ENCODE data around the gene CDH13. TPM values are rescaled to one million over a fixed set of nuclear protein-coding genes. Genes with fewer than 3 reads are reported as not detected.

CDH13 gene
- total and polyA plus RNA-seq, 10 of the 15 experiments (the other 5 are each of a cell fraction or from before 2014, with no cell fraction given) = under 0.01 to 0.05 TPM; not detected in 8

DNA sequence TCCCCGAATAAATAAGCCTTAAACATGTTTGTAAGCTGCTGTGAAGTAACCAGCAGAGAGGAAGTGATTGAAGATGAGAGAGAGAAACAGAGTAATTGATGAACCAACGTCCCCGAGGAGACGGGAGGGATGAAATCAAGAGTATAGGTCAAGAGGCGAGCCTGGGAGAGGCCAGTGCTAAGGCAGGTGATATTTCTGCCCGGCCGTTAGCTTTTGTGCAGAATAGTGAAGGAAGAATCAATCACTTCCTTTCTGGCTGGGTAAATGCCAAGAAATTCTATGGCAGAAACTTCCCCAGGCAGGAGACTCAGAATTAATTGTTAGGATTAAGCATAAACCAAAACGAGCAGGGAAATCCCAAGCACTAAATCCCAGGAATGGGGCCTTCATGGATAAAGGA, 273.8 kb downstream of the CDH13 start (continued):
- no peak for TF ChIP-seq STAT1 (conservative IDR thresholded peaks at IDR 0.05)
- TF ChIP-seq, protein P1, sequence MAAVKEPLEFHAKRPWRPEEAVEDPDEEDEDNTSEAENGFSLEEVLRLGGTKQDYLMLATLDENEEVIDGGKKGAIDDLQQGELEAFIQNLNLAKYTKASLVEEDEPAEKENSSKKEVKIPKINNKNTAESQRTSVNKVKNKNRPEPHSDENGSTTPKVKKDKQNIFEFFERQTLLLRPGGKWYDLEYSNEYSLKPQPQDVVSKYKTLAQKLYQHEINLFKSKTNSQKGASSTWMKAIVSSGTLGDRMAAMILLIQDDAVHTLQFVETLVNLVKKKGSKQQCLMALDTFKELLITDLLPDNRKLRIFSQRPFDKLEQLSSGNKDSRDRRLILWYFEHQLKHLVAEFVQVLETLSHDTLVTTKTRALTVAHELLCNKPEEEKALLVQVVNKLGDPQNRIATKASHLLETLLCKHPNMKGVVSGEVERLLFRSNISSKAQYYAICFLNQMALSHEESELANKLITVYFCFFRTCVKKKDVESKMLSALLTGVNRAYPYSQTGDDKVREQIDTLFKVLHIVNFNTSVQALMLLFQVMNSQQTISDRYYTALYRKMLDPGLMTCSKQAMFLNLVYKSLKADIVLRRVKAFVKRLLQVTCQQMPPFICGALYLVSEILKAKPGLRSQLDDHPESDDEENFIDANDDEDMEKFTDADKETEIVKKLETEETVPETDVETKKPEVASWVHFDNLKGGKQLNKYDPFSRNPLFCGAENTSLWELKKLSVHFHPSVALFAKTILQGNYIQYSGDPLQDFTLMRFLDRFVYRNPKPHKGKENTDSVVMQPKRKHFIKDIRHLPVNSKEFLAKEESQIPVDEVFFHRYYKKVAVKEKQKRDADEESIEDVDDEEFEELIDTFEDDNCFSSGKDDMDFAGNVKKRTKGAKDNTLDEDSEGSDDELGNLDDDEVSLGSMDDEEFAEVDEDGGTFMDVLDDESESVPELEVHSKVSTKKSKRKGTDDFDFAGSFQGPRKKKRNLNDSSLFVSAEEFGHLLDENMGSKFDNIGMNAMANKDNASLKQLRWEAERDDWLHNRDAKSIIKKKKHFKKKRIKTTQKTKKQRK (IDR thresholded peaks at IDR 0.05; ENCODE audit: low read depth, low read length) = no peak

DNA sequence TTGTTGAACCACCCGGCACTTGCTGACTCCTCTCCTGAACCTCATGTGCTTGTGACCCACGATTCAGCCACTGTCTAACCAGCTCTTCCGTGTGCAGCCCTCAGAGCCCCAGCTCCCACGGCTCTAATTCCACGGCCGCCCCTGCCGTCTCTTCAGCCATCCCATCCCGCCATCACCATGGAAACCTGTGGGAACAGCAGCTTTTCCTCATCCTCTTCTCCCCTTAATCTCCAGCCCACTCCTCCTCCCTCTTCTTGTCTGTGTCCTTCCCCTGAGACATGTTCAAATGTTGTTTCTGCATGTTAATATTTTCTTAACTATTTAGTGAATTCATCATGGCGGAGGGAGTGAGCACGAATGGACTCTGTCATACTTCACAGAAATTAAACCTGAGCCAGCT, 285.2 kb downstream of the CDH13 start:
- intact Hi-C loops (cut with micrococcal nuclease; ENCODE audit: unreplicated experiment) = no loop called here
- no peaks in the 10 kb centered on the region for H4K20me1 ChIP-seq (ENCODE audit: control insufficient read depth, insufficient read depth)
- no peak overlapping the region for H3K4me2 ChIP-seq (ENCODE audit: control insufficient read depth, insufficient read depth)
- SMC1A ChIA-PET (ENCODE audit: uncharacterized antibody, unreplicated experiment) = no interaction called here
- 61% methylated on average over 10 of the region's 10 CpGs for WGBS (ENCODE audit: insufficient coverage, insufficient replicate concordance, low lambda C conversion rate, missing lambda C conversion rate)
- H2AFZ ChIP-seq (ENCODE audit: control insufficient read depth, low read depth, low read length) = no peak overlapping the region
- TF ChIP-seq ZNF384 (IDR thresholded peaks at IDR 0.05; ENCODE audit: borderline replicate concordance, low read depth, low read length) = no peak
- in situ Hi-C loops (cut with MboI) = no loop called here
- no peaks in the 10 kb centered on the region for H3K79me2 ChIP-seq (ENCODE audit: control insufficient read depth, insufficient read depth, low read length)
- H3K4me3 ChIP-seq = no peak overlapping the region
- CTCF ChIA-PET = no interaction called here
- POLR2A ChIA-PET = no interaction called here
- no TSS peak for BruUV-seq (replicated peaks)
- FAIRE-seq (no peak), ATAC-seq (no peak), DNase-seq (ENCODE audit: low read depth, low spot score) (no peak)
- no peak overlapping the region for H3K9ac ChIP-seq (ENCODE audit: control insufficient read depth, insufficient read depth, low read length)
- no peak overlapping the region for H3K27ac ChIP-seq (ENCODE audit: control insufficient read depth, insufficient read depth)
- no peaks in the 10 kb centered on the region for H3K27me3 ChIP-seq (replicated peaks in 1 of 2; ENCODE audit: control insufficient read depth in 2 of 2, insufficient read depth in 2 of 2, low read length in 1 of 2)
- no peaks in the 10 kb centered on the region for H3K36me3 ChIP-seq (ENCODE audit: control insufficient read depth in 2 of 2, insufficient read depth in 2 of 2, low read length in 1 of 2)
- RAD21 ChIA-PET (ENCODE audit: unreplicated experiment) = no interaction called here
- no peaks in the 10 kb centered on the region for H3K4me1 ChIP-seq (ENCODE audit: control insufficient read depth, insufficient read depth, low read length)
- no peaks in the 10 kb centered on the region for H3K9me3 ChIP-seq (replicated peaks; ENCODE audit: control insufficient read depth, insufficient read depth, low read length)
